Activated T-helper 17 cell treated with anti-CD3 and anti-CD28 coated beads, Interleukin-2, amount 50 U/mL, for 72 hours (primary cell): ENCODE measurements around the gene DCAF11. TPM values are rescaled to one million over a fixed set of nuclear protein-coding genes. Genes with fewer than 3 reads are reported as not detected.
A peak's percentile ranks its signal among the peaks of the same experiment; 100 is the strongest.

Experiments used
- ATAC-seq: fragments of 150-1000 bp; cut with Tn5 transposase; replicated peaks from 2 replicates; pipeline ENCODE4 v1.10.0; 2021; ENCODE audit warnings: mild to moderate bottlenecking, moderate library complexity
- H3K27ac Mint-ChIP-seq: one replicate; pipeline ENCODE4 v1.8.0; 2022; ENCODE audit warnings: mixed read lengths
- H3K27me3 Mint-ChIP-seq: one replicate; pipeline ENCODE4 v1.8.0; 2022; ENCODE audit warnings: mixed read lengths
- H3K36me3 Mint-ChIP-seq: one replicate; pipeline ENCODE4 v1.8.0; 2022; ENCODE audit warnings: low read depth, mild to moderate bottlenecking, mixed read lengths
- H3K4me1 Mint-ChIP-seq: one replicate; pipeline ENCODE4 v1.8.0; 2022; ENCODE audit warnings: mixed read lengths
- H3K4me3 Mint-ChIP-seq: one replicate; pipeline ENCODE4 v1.8.0; 2022; ENCODE audit warnings: mild to moderate bottlenecking, mixed read lengths
- H3K9me3 Mint-ChIP-seq: one replicate; pipeline ENCODE4 v1.8.0; 2022; ENCODE audit warnings: mixed read lengths
- total RNA-seq, 2 donors: library from RNA; stranded (reverse); gene quantifications; one replicate each; pipeline ENCODE4 v1.2.3, GENCODE V29; 2022

DCAF11 gene
- total RNA-seq, 2 donors from 2014 or later: 72.4 to 94.8 TPM

DNA sequence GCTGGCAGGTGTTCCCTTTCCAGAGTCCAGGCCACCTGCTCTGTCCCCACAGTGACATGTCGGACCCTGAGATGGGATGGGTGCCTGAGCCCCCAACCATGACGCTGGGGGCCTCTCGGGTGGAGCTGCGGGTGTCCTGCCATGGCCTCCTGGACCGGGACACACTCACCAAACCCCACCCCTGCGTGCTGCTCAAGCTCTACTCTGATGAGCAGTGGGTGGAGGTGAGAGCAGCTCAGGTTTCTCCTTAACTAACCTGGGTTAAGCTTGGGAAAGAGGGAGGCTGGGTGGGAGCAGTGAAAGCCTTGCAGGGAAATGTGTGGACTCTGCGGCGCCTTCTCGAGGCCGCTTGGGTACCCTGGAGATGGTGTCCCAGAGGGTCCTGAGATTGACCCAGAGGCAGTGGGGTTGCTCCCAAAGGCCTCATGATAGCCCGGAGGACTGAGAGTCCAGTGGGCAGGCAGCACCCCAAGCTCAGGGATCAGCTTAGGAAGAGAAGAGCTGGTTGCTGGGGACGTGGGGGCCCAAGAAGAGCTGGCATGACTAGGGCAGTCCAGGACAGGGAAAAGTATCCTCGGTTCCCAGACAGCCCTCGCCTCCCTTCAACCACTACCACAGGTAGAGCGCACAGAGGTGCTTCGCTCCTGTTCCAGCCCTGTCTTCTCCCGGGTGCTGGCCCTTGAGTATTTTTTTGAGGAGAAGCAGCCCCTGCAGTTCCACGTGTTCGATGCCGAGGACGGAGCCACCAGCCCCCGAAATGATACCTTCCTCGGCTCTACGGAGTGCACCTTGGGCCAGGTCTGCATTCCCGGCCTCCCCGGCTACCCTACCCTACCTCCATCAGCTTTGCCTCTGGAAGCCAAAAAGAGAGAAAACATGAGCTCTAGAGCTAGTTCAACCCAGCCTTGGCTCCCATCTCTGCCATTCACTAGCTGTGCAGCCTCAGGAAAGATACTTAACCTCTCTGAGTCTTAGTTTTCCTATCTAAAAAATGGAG, 41.4 kb upstream of the DCAF11 start:
- ATAC-seq: no peak
- H3K27ac Mint-ChIP-seq: no peak overlapping the region
- H3K4me3 Mint-ChIP-seq: no peak overlapping the region
- no peaks in the 10 kb centered on the region for H3K36me3 Mint-ChIP-seq
- peaks cover 10% of the 10 kb centered on the region for H3K27me3 Mint-ChIP-seq
- H3K4me1 Mint-ChIP-seq: peaks cover 11% of the 10 kb centered on the region
- H3K9me3 Mint-ChIP-seq: no peaks in the 10 kb centered on the region

DNA sequence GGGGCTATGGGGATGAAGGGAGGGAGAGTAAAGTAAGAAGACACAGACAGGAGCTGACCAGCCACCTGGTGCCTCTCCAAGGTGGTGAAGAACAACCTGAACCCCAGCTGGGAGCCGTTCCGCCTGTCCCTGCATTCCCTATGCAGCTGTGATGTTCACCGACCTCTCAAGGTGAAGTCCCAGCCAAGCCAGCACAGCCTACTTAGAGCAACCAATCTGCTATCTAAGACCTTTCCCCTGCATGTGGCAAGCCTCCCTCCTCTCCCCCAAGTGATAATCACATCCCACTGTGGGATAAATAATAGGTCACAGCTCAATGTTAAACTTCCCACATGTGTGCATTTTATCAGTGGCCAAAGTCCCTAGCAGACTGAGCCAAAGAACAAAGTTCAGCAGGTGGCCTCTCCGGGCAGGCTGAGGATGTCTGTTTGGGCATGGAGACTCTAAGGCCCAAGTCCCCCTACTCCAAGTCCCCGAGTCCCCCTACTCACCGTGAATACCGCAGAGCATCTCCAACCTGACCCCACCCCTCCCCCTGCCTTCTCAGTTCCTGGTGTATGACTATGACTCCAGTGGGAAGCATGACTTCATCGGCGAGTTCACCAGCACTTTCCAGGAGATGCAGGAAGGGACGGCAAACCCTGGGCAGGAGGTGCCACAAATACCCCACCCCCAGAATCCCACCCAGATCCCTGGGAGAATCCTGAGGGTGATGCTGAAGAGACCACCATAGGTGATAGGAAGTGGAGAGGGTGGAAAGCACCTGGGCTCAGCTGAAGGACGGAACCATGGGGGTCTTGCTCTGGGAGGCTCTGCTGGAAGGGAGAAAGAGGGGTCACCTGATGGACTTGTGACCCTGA, 39.7 kb upstream of the DCAF11 start:
- peaks cover 5% of the 10 kb centered on the region for H3K27me3 Mint-ChIP-seq
- no peak for ATAC-seq
- H3K27ac Mint-ChIP-seq: no peak overlapping the region
- no peak overlapping the region for H3K4me3 Mint-ChIP-seq
- H3K36me3 Mint-ChIP-seq: no peaks in the 10 kb centered on the region
- H3K4me1 Mint-ChIP-seq: peaks cover 15% of the 10 kb centered on the region
- H3K9me3 Mint-ChIP-seq: no peaks in the 10 kb centered on the region

DNA sequence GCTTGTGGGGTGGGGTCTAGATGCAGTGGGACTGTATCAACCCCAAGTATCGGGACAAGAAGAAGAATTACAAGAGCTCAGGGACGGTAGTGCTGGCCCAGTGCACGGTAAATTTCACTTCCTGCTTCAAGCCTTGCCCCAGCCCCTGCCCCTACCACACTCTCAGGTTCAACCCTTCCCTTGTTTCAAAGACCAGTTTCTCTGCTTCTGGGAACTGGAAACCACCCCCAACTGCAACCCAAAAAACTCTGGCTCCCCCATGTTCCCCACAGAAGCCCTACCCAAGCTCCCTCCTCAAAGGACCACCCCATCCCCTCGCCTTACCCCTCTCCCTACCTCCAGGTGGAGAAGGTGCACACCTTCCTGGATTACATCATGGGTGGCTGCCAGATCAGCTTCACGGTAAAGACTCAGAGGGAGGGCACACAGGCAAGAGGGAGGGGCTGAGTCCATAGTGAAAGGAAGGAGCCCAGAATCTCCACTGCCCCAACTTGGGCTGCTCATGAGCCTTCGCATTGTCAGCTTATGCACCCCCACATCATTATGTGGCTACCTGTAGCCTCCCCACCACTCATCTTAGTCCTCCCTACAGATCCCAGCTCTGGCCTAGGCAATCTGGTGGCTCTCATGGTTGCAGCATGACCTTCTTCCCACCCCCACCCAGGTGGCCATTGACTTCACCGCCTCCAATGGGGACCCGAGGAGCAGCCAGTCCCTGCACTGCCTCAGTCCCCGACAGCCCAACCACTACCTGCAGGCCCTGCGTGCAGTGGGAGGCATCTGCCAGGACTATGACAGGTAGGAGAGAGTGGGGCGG, 38.9 kb upstream of the DCAF11 start:
- no peak for ATAC-seq
- Mint-ChIP-seq H3K4me1 (peaks cover 10% of the 10 kb centered on the region), H3K27me3 (peaks cover 5% of the 10 kb centered on the region), H3K27ac (peak overlapping the region; percentile 59), H3K9me3 (no peaks in the 10 kb centered on the region), H3K36me3 (no peaks in the 10 kb centered on the region), H3K4me3 (no peak overlapping the region)

DNA sequence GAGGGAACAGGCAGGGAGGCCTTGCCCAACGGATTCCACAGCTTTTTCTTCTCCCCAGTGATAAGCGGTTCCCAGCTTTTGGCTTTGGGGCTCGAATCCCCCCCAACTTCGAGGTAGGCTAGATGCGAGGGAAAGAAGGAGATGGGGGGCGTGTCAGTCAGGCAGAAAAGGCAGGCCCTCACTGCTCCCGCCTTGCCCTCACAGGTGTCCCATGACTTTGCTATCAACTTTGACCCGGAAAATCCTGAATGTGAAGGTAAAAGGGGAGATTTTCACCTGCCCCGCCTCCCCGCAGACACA, 38.3 kb upstream of the DCAF11 start:
- Mint-ChIP-seq H3K27ac (peak overlapping the region; percentile 59), H3K4me3 (no peak overlapping the region), H3K4me1 (peaks cover 5% of the 10 kb centered on the region), H3K36me3 (no peaks in the 10 kb centered on the region), H3K9me3 (no peaks in the 10 kb centered on the region), H3K27me3 (no peaks in the 10 kb centered on the region)
- no peak for ATAC-seq

DNA sequence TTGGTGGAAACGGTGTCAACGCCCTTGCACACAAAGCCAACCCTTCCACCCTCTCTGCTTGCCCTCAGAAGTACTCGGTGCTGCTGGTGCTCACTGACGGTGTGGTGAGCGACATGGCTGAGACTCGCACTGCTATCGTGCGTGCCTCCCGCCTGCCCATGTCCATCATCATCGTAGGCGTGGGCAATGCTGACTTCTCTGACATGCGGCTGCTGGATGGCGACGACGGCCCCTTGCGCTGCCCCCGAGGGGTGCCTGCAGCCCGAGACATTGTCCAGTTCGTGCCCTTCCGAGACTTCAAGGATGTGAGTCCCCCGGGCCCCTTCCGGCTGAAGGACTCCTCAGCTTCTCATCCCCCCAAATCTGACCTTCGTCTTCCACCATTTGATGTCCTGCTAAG, 37.5 kb upstream of the DCAF11 start:
- no peak overlapping the region for H3K4me3 Mint-ChIP-seq
- no peaks in the 10 kb centered on the region for H3K36me3 Mint-ChIP-seq
- no peaks in the 10 kb centered on the region for H3K9me3 Mint-ChIP-seq
- peaks cover 4% of the 10 kb centered on the region for H3K4me1 Mint-ChIP-seq
- peak overlapping the region; percentile 59 for H3K27ac Mint-ChIP-seq
- no peaks in the 10 kb centered on the region for H3K27me3 Mint-ChIP-seq
- ATAC-seq: no peak

DNA sequence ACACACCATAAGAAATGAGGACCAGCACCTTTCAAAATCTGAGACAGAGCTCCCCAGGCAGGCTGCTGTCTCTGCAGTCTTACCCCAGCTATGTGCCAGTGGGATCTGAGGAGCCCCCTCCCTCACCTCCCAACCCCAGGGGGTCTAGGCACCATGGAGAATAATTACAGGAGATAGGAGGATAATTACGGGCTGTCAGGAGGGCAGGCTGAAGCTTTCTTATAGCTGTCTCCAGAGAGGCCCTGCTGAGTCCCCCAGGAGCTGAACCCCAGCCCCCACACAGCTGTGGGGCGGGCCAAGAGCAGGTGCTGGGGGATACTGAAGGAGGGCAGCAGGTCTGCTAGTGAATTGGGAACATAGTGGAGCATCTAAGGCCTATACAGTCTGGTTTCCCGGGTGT, 36.4 kb upstream of the DCAF11 start:
- no peaks in the 10 kb centered on the region for H3K27me3 Mint-ChIP-seq
- H3K9me3 Mint-ChIP-seq: no peaks in the 10 kb centered on the region
- no peak overlapping the region for H3K27ac Mint-ChIP-seq
- H3K4me3 Mint-ChIP-seq: no peak overlapping the region
- no peak for ATAC-seq
- no peaks in the 10 kb centered on the region for H3K36me3 Mint-ChIP-seq
- peaks cover 8% of the 10 kb centered on the region for H3K4me1 Mint-ChIP-seq

DNA sequence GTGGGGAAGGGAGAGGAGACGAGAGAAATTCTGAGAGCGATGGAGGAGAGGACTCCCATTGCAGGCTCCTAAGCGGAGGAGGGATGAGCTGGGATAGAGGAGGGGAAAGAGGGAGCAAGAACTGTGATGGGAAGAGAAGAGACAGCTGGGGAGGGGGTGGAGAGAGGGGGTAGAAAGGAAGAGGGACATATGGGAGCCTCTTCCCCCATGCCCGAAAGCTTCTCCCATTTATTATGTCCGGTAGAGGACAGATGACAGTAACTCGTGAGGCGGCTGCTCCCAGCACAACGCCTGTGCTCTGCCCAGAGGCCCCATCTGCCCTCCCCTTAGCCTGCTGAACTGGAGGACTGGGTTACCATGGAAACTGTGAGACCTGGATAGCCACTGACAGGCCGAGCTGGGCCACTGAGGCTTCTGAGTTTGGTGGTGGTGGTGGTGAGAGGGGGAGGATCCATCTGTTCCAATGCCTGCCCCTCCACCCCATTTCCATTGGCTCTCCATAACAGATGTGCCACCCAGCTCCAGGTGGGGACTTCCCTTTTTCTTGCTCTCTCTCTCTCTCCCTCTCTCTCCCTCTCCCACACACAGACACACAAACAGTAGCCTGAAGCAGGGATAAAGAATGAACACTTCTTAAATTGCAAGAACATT, 35.0 kb upstream of the DCAF11 start:
- H3K27me3 Mint-ChIP-seq: no peaks in the 10 kb centered on the region
- H3K27ac Mint-ChIP-seq: peak overlapping the region; percentile 48
- peaks cover 8% of the 10 kb centered on the region for H3K4me1 Mint-ChIP-seq
- H3K36me3 Mint-ChIP-seq: no peaks in the 10 kb centered on the region
- ATAC-seq: no peak
- H3K9me3 Mint-ChIP-seq: no peaks in the 10 kb centered on the region
- peak overlapping the region; percentile 69 for H3K4me3 Mint-ChIP-seq

DNA sequence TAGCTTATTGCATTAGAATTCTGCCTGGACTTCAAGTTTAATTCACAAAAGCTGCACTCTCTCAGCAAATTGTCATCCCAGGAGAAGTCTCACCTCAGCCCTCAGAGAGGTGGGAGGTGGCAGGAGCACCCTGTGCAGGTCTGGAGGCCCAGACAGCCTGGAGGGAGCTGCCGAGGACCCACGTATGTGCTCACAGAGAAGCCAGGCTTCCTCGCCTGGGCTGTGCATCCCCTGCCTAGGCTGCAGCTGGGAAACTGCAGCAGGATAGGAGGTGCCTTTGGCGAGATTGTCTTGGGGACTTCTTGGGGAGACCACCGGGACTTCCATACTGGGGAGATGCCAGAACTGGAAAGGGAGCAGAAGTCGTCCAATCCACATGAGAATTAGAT, 34.4 kb upstream of the DCAF11 start:
- no peak for ATAC-seq
- Mint-ChIP-seq H3K9me3 (no peaks in the 10 kb centered on the region), H3K36me3 (no peaks in the 10 kb centered on the region), H3K4me1 (peaks cover 8% of the 10 kb centered on the region), H3K27me3 (no peaks in the 10 kb centered on the region), H3K27ac (peak overlapping the region; percentile 48), H3K4me3 (peak overlapping the region; percentile 69)

DNA sequence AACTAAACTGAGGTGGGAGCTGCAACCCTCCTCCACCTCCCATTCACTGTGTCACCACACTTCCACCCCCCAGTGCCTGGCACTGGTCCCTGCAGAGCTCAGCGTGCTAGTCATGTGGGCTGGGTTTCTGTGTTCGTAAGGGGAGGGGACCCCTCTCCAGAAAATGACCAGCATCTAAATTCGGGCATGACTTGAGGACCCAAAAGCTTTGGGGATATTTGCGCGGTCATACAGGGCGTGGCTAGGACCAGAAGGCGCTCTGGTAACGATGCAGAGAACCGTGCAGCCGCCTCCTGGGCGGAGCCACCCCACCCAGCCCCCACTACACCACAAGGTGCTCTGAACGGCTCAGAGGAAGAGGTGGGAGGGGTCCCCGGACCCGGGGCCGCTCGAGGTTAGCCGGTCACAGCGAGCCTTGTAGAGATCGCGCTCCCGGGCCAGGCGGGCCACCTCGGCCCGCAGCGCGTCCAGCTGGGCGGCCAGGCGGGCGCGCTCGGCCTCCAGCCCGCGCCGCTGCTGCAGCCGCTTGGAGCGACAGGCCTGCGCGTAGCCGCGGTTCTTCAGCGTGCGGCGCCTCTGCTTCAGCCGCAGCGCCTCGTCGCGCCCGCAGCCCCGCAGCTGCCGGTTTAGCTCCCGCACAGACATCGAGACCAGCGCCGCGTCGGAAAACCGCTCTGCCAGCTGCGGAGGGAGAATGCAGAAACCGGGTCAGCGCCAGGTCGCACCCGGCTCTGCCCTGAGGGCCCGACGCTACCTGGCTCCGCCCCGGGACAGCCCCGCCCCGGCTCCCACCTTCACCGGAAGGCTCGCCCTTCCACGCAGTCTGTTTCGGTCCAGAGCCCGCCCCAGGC, 33.5 kb upstream of the DCAF11 start:
- H3K4me3 Mint-ChIP-seq: peak overlapping the region; percentile 69
- no peaks in the 10 kb centered on the region for H3K9me3 Mint-ChIP-seq
- no peaks in the 10 kb centered on the region for H3K27me3 Mint-ChIP-seq
- H3K27ac Mint-ChIP-seq: peak overlapping the region; percentile 46
- H3K36me3 Mint-ChIP-seq: no peaks in the 10 kb centered on the region
- H3K4me1 Mint-ChIP-seq: peaks cover 8% of the 10 kb centered on the region
- peak; percentile 95 for ATAC-seq

DNA sequence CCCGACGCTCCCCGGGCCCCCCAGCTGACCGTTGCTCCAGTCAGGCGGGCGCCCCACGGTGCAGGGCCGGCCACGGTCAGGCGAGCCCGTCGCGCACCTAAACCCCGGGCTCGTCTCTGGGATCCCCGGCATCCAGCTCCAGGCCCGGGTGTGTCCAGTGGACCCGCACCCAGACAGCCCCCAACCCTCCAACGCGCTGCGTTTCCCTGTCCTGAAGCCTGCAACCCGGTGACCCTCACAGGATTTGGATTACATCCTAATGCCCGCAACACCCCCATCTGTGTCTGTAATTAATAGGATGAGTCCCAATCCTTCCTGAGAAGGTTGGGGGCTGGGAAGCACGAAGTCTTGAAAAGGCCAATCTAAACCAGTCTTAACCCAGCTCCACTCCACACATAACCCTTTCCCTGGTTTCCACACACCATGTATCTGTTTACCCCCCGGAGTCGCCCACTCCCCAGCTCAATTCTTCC, 32.8 kb upstream of the DCAF11 start:
- H3K4me1 Mint-ChIP-seq: peaks cover 8% of the 10 kb centered on the region

DNA sequence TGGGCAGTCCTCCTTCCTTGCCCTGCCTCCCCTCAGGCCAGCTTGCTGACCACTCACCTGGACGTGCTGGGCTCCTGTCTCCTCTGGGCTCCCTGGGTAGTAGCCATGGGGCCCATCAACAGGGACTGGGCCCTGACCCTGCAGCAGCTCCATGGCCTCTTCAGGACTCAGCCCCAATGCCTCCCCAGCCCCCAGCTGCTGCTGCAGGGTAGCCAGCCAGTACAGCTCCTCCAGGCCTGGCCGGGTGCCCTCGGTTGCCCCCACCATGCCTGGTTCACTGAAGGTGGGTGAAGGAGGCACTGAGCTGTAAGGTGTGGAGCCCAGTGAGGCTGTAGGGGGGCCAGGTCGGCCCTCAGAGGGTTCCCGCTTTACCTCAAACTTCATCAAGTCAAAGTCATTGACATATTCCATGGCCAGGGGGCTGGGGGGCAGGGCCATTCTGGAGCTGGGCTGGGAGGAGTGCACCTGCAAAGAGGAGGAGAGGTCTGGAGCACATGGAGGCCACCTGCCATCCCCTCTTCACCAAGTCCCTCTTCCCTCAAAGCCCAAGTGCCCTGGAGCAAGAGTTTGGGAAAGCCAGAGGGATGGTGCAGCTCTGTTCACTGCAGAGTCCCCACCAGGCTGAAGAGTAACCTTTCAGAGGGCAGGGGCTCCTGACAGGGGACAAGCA, 32.0 kb upstream of the DCAF11 start:
- Mint-ChIP-seq H3K9me3 (no peaks in the 10 kb centered on the region), H3K27me3 (no peaks in the 10 kb centered on the region), H3K27ac (peak overlapping the region; percentile 4), H3K4me1 (peaks cover 8% of the 10 kb centered on the region), H3K4me3 (peak overlapping the region; percentile 69), H3K36me3 (no peaks in the 10 kb centered on the region)
- no peak for ATAC-seq

More for the DNA sequence above, 32.8 kb upstream of the DCAF11 start:
- no peak for ATAC-seq
- H3K4me3 Mint-ChIP-seq: peak overlapping the region; percentile 69
- no peaks in the 10 kb centered on the region for H3K9me3 Mint-ChIP-seq
- H3K36me3 Mint-ChIP-seq: no peaks in the 10 kb centered on the region
- H3K27ac Mint-ChIP-seq: peak overlapping the region; percentile 4
- no peaks in the 10 kb centered on the region for H3K27me3 Mint-ChIP-seq

DNA sequence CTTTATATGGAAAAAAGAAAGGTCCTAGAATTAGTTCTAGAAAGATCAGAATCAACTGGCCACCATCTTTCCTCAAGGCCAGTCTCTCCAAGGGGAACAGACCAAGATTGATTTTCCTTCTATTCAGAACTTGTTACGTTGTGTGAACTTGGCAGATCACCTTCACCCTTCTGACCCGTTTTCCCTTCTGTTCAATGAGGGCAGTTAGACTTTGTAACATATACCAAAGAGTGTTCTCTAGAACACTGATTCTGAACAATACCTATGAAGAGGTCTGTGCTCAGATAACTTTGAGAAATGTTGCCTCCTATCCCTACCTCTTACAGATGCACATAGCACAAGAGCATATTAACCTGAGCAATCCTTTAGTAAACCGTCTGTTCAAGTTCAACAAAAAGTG, 31.1 kb upstream of the DCAF11 start:
- Mint-ChIP-seq H3K27me3 (no peaks in the 10 kb centered on the region), H3K27ac (no peak overlapping the region), H3K9me3 (no peaks in the 10 kb centered on the region), H3K4me3 (no peak overlapping the region), H3K36me3 (no peaks in the 10 kb centered on the region), H3K4me1 (peaks cover 8% of the 10 kb centered on the region)
- no peak for ATAC-seq

DNA sequence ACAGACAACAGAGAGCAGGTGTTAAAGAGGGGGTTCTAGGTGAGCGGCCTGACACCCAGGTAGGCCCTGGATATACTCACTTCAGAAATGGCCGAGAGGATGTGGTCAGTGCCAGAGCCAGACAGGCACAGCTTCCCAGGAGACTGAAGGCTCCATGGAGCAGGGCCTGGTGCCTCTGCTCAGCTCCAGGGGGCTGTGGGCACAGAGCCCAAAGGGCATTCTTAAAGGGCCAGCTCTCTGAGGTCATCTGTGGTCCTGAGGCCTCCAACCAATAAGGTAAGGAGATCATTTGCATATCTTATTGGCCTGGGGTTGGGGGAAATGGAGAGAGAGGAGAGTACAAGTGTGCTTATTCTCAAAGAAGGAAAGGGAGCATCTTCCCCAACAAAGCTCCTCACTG, 30.1 kb upstream of the DCAF11 start:
- Mint-ChIP-seq H3K27ac (peak overlapping the region; percentile 60), H3K9me3 (no peaks in the 10 kb centered on the region), H3K27me3 (no peaks in the 10 kb centered on the region), H3K36me3 (no peaks in the 10 kb centered on the region), H3K4me3 (no peak overlapping the region), H3K4me1 (peaks cover 4% of the 10 kb centered on the region)
- no peak for ATAC-seq
